K562 (cell line): Measurements from ENCODE around the gene VIM. TPM values are rescaled to one million over a fixed set of nuclear protein-coding genes. Genes with fewer than 3 reads are reported as not detected.
A peak's percentile ranks its signal among the peaks of the same experiment; 100 is the strongest.

ENCODE experiments used
- CBX1 ChIP-seq: sonication (generic); IDR thresholded peaks from 2 replicates; pipeline ENCODE4 v1.6.1; 2016; ENCODE audit warnings: antibody characterized with exemption, low read depth, mild to moderate bottlenecking
- CEBPB ChIP-seq: fragments of 450-650 bp; IDR thresholded peaks from 2 replicates; pipeline ENCODE4 v1.6.1; 2016; ENCODE audit warnings: missing genetic modification characterization, missing compliant biosample characterization
- ETS2 ChIP-seq: IDR thresholded peaks from 2 replicates; pipeline ENCODE4 v1.6.1; 2016; ENCODE audit warnings: borderline replicate concordance, missing genetic modification characterization, mild to moderate bottlenecking, moderate library complexity, missing compliant biosample characterization; ENCODE audit not compliant: poor library complexity, severe bottlenecking
- FOXA1 ChIP-seq: fragments of 450-650 bp; IDR thresholded peaks from 2 replicates; pipeline ENCODE4 v1.6.1; 2016; ENCODE audit warnings: mild to moderate bottlenecking, borderline replicate concordance
- FOXK2 ChIP-seq, 2 experiments: fragments of 450-650 bp; IDR thresholded peaks in 1 of 2; conservative IDR thresholded peaks in 1 of 2; 2 replicates each; pipeline ENCODE4 v1.6.1; 2016; ENCODE audit warnings: low read depth in 2 of 2, mild to moderate bottlenecking in 1 of 2
- GATAD2A ChIP-seq: fragments of 450-650 bp; IDR thresholded peaks from 2 replicates; pipeline ENCODE4 v1.6.1; 2017
- GMEB1 ChIP-seq: fragments of 250-450 bp; sonication (Bioruptor Pico); IDR thresholded peaks from 2 replicates; pipeline ENCODE4 v1.4.0; 2020; ENCODE audit warnings: mild to moderate bottlenecking
- HINFP ChIP-seq: fragments of 450-650 bp; conservative IDR thresholded peaks from 2 replicates; pipeline ENCODE4 v1.6.1; 2016; ENCODE audit warnings: missing genetic modification characterization, low read depth, mild to moderate bottlenecking, control low read depth, missing compliant biosample characterization
- KDM5B ChIP-seq: fragments of 200-600 bp; sonication (generic); IDR thresholded peaks from 2 replicates; pipeline ENCODE4 v1.6.1; 2012; ENCODE audit warnings: low read depth, mild to moderate bottlenecking, moderate library complexity, low read length, control low read depth, inconsistent platforms; ENCODE audit not compliant: insufficient replicate concordance
- L3MBTL2 ChIP-seq: fragments of 450-650 bp; IDR thresholded peaks from 2 replicates; pipeline ENCODE4 v1.6.1; 2016; ENCODE audit warnings: mild to moderate bottlenecking, moderate library complexity
- MAFG ChIP-seq: fragments of 450-650 bp; conservative IDR thresholded peaks from 2 replicates; pipeline ENCODE4 v1.6.1; 2016; ENCODE audit warnings: missing genetic modification characterization, missing compliant biosample characterization
- PCBP2 ChIP-seq: fragments of 200-400 bp; formaldehyde crosslinking; IDR thresholded peaks from 2 replicates; pipeline ENCODE4 v1.6.1; 2018; ENCODE audit warnings: low read length, low read depth, mild to moderate bottlenecking, moderate library complexity; ENCODE audit not compliant: poor library complexity, severe bottlenecking
- SFPQ ChIP-seq: fragments of 200-400 bp; formaldehyde crosslinking; IDR thresholded peaks from 2 replicates; pipeline ENCODE4 v1.6.1; 2017; ENCODE audit warnings: mild to moderate bottlenecking, low read depth, low read length, moderate library complexity
- TCF3 ChIP-seq: sonication (generic); formaldehyde crosslinking; IDR thresholded peaks from 2 replicates; pipeline ENCODE4 v1.4.0; 2020; ENCODE audit warnings: mild to moderate bottlenecking, missing genetic modification reagents
- ZBTB43 ChIP-seq: sonication (generic); formaldehyde crosslinking; IDR thresholded peaks from 2 replicates; pipeline ENCODE4 v1.8.0; 2023; ENCODE audit warnings: mild to moderate bottlenecking, missing genetic modification reagents
- ZBTB5 ChIP-seq: fragments of 450-650 bp; IDR thresholded peaks from 2 replicates; pipeline ENCODE4 v1.6.1; 2017; ENCODE audit warnings: antibody characterized with exemption
- ZNF175 ChIP-seq: fragments of 200-800 bp; sonication (Bioruptor generic); IDR thresholded peaks from 2 replicates; pipeline ENCODE4 v1.6.1; 2016; ENCODE audit warnings: low read depth, mild to moderate bottlenecking, missing genetic modification characterization, missing compliant biosample characterization
- ZZZ3 ChIP-seq: fragments of 450-650 bp; IDR thresholded peaks from 2 replicates; pipeline ENCODE4 v1.6.1; 2016; ENCODE audit warnings: antibody characterized with exemption, mild to moderate bottlenecking, moderate library complexity
- polyA plus RNA-seq, 8 experiments: library from polyadenylated mRNA; depleted of rRNA in 4 of 8; stranded (reverse) in 5 of 8; unstranded in 3 of 8; fragments of >200 nt; fragmentation: Nextera tagmentation in 2 of 8; fragmentation: Illumina TruSeq in 1 of 8; extraction: Ambion mirVana in 2 of 8; extraction: Trizol in 1 of 8; gene quantifications; 2 replicates each; pipeline versions ENCODE4 v1.2.1 to v1.2.3, GENCODE V29; 2011 to 2014; ENCODE audit warnings: inconsistent platforms in 1 of 8, missing spikeins in 1 of 8
- total RNA-seq, 7 experiments: library from RNA; depleted of rRNA in 6 of 7; stranded (reverse); fragments of >200 nt in 6 of 7; fragmentation: Illumina TruSeq in 2 of 7; extraction: Trizol in 2 of 7; gene quantifications; 2 replicates each; pipeline versions ENCODE4 v1.2.1 to v1.2.3, GENCODE V29; 2011 to 2021; ENCODE audit warnings: low replicate concordance in 1 of 7

VIM gene
- total and polyA plus RNA-seq, 9 of the 15 experiments (the other 6 are each of a cell fraction or from before 2014, with no cell fraction given): 86.0 to 621 (median 383) TPM

GRCh38 chr10:17229967-17230682, 2.1 kb downstream of the VIM start (continued):
- TF ChIP-seq ZBTB43 (CRISPR knock-in tag) (no peak), KDM5B (peak; percentile 81), ZNF175 (0 out of 2 replicates have a peak, but pooled peaks have one; percentile 21), FOXK2 (conservative IDR thresholded peaks at IDR 0.05 in 1 of 2, IDR thresholded peaks at IDR 0.05 in 1 of 2; ENCODE audit: low read depth in 2 of 2) (peak in 1 of 2 experiments; percentile 34; a peak in 1 of 4 replicates), HINFP (no peak), SFPQ (peak; percentile 86), GATAD2A (no peak), CEBPB (no peak), ZZZ3 (no peak), CBX1 (no peak; the same call in 1 of the 2 replicates), GMEB1 (CRISPR knock-in tag) (no peak; the same call in 1 of the 2 replicates), ETS2 (no peak), L3MBTL2 (no peak), PCBP2 (no peak), FOXA1 (no peak), TCF3 (no peak; the same call in none of the 2 replicates), ZBTB5 (no peak), MAFG (tag) (no peak)
